Metanephros (tissue), 1 donor: ENCODE data around the gene ME1. TPM values are rescaled to one million over a fixed set of nuclear protein-coding genes. Genes with fewer than 3 reads are reported as not detected.

Experiments used
- total RNA-seq: library from RNA; depleted of rRNA; stranded (reverse); fragments of >200 nt; gene quantifications from one replicate; pipeline ENCODE4 v1.2.3, GENCODE V29; 2014

The ME1 gene
- 2.3 TPM for total RNA-seq

GRCh38 chr6:83430611-83431544, at the start of gene ME1:
TSS of gene ME1 (minus strand) at chr6:83431051. CDS start at chr6:83430954, 97 bp downstream.

GRCh38 chr6:83192871-83193746, 237.7 kb downstream of the ME1 start, which contains the start of the genes PGM3 and RWDD2A:
TSS of gene PGM3 (minus strand) at chr6:83193265. CDS start at chr6:83191012, 2,253 bp downstream.
TSS of gene RWDD2A (plus strand) at chr6:83193357. CDS start at chr6:83194452, 1,095 bp downstream.

Other genes starting within 250 kb of the ME1 start
- gene PGM3, start 237.8 kb downstream of the ME1 start, total RNA-seq = 30.5 TPM
- 2.9 TPM for gene RWDD2A, start 237.7 kb downstream of the ME1 start, total RNA-seq
- 21.8 TPM for gene PRSS35, start 81.5 kb upstream of the ME1 start, total RNA-seq